Measurements from ENCODE around the gene ZNF853.
"Not testable (repeated sequence)": the region's sequence is repeated elsewhere in the genome, so short reads cannot be mapped to it uniquely, and the experiment has no call there.

- not testable (repeated sequence) for TF ChIP-seq POLR2A, CTCF (IDR thresholded peaks at IDR 0.05)
These were observed 19.6 kb downstream of the ZNF853 start for GRCh38 chr7:6634971-6635370.
